ENCODE results near the gene RMDN2.

RMDN2 gene

GRCh38 chr2:37982847-37983246 lies 57.8 kb downstream of the RMDN2 start (continued):
- no peak for TF ChIP-seq CTCF (tag by site-specific recombination; IDR thresholded peaks at IDR 0.05)

DNA sequence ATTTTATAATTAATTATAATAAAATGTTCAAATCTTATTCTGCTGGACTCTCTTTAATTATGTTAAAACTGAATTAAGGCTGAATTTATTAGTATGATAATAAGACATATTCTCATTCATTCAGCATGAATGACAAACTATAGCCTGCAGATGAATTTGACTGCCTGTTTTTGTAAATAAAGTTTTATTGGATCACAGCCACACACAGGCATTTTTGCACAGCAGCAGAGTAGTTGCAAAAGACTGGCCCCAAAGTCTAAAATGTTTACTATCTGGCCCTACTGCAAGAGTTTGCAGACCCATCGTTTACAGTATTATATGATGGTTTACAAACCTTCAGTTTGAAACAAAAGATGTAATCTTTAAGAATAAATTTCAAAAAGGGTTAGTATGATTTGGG lies 58.6 kb downstream of the RMDN2 start:
- TF ChIP-seq ZNF768 (tag by site-specific recombination; IDR thresholded peaks at IDR 0.05) (no peak), ZBTB17 (tag by site-specific recombination; IDR thresholded peaks at IDR 0.05) (no peak), YY2 (tag by site-specific recombination; IDR thresholded peaks at IDR 0.05) (no peak), ZNF114 (tag by site-specific recombination; IDR thresholded peaks at IDR 0.05) (no peak), KLF8 (tag by site-specific recombination; IDR thresholded peaks at IDR 0.05) (no peak), ZNF76 (tag by site-specific recombination; IDR thresholded peaks at IDR 0.05; ENCODE audit: borderline replicate concordance, low read depth) (no peak), KLF10 (tag by site-specific recombination; IDR thresholded peaks at IDR 0.05) (no peak)
- no peak overlapping the region for H3K4me3 ChIP-seq (ENCODE audit: low read depth, low read length)
- no peaks in the 10 kb centered on the region for H3K9me3 ChIP-seq (ENCODE audit: control insufficient read depth, insufficient read depth, low read depth, low read length)
- no peaks in the 10 kb centered on the region for H3K4me1 ChIP-seq (ENCODE audit: control insufficient read depth, insufficient read depth, low read length)
- no peaks in the 10 kb centered on the region for H3K36me3 ChIP-seq (ENCODE audit: control insufficient read depth in 2 of 2, insufficient read depth in 1 of 2, low read length in 2 of 2)
- CTCF ChIA-PET = interaction anchor here (1.5 kb wide), 1 partner anchor 288 kb away, joined by 7 read pairs; no protein-coding TSS in a partner anchor
- POLR2A ChIA-PET = no interaction called here
- H3K27ac ChIP-seq (ENCODE audit: extremely low read depth, low read depth, low read length) = no peak overlapping the region

- no peak overlapping the region for H3K27ac ChIP-seq (ENCODE audit: extremely low read depth, low read depth, low read length)
- no peaks in the 10 kb centered on the region for H3K4me1 ChIP-seq (ENCODE audit: control insufficient read depth, insufficient read depth, low read length)
- ChIA-PET CTCF (interaction anchor here (1.1 to 1.5 kb wide), 2 partner anchors 212 to 287 kb away, joined by 4 to 7 read pairs; no protein-coding TSS in a partner anchor), POLR2A (interaction anchor here (0.6 kb wide), 1 partner anchor 9 kb away, joined by 3 read pairs; no protein-coding TSS in a partner anchor)
- no peaks in the 10 kb centered on the region for H3K9me3 ChIP-seq (ENCODE audit: control insufficient read depth, insufficient read depth, low read depth, low read length)
- TF ChIP-seq ELK4 (IDR thresholded peaks at IDR 0.05; ENCODE audit: borderline replicate concordance, low read depth, low read length) = no peak
- TF ChIP-seq ZNF560 (tag by site-specific recombination; IDR thresholded peaks at IDR 0.05; ENCODE audit: borderline replicate concordance) = no peak
- TF ChIP-seq ZNF366 (tag by site-specific recombination; conservative IDR thresholded peaks at IDR 0.05) = no peak
- TF ChIP-seq HOXD13 (CRISPR knock-in tag; IDR thresholded peaks at IDR 0.05; ENCODE audit: borderline replicate concordance) = no peak
- no peak for TF ChIP-seq ZNF311 (tag by site-specific recombination; IDR thresholded peaks at IDR 0.05; ENCODE audit: borderline replicate concordance)
- no peak for TF ChIP-seq ZNF571 (tag by site-specific recombination; IDR thresholded peaks at IDR 0.05)
- TF ChIP-seq ZNF426 (tag by site-specific recombination; IDR thresholded peaks at IDR 0.05) = no peak
- TF ChIP-seq CTCF (tag by site-specific recombination; IDR thresholded peaks at IDR 0.05) = no peak
- no peak for TF ChIP-seq ZNF707 (tag by site-specific recombination; IDR thresholded peaks at IDR 0.05)
- TF ChIP-seq ZNF76 (tag by site-specific recombination; IDR thresholded peaks at IDR 0.05; ENCODE audit: borderline replicate concordance, low read depth) = no peak
- TF ChIP-seq ZFP37 (tag by site-specific recombination; IDR thresholded peaks at IDR 0.05) = no peak
- TF ChIP-seq ZNF302 (tag by site-specific recombination; IDR thresholded peaks at IDR 0.05; ENCODE audit: low read depth) = no peak
- TF ChIP-seq ZNF221 (tag by site-specific recombination; IDR thresholded peaks at IDR 0.05; ENCODE audit: borderline replicate concordance) = no peak
- TF ChIP-seq ZNF2 (tag by site-specific recombination; IDR thresholded peaks at IDR 0.05) = no peak
- TF ChIP-seq YY1 (tag by site-specific recombination; IDR thresholded peaks at IDR 0.05) = no peak
- TF ChIP-seq ZNF48 (tag by site-specific recombination; IDR thresholded peaks at IDR 0.05) = no peak
- no peak for TF ChIP-seq ZNF558 (tag by site-specific recombination; IDR thresholded peaks at IDR 0.05)
- no peak for TF ChIP-seq ZSCAN4 (tag by site-specific recombination; IDR thresholded peaks at IDR 0.05)
- no peak overlapping the region for H3K4me3 ChIP-seq (ENCODE audit: low read depth, low read length)
- no peaks in the 10 kb centered on the region for H3K36me3 ChIP-seq (ENCODE audit: control insufficient read depth in 2 of 2, insufficient read depth in 1 of 2, low read length in 2 of 2)
Observed at GRCh38 chr2:37984176-37984575, 59.1 kb downstream of the RMDN2 start.

All from HEK293 (cell line).